ENCODE data around the gene HORMAD2. TPM values are rescaled to one million over a fixed set of nuclear protein-coding genes. Genes with fewer than 3 reads are reported as not detected.
A peak's percentile ranks its signal among the peaks of the same experiment; 100 is the strongest.

The HORMAD2 gene
- total RNA-seq, 1 donor from 2014 or later = not detected

- H3K9me3 Mint-ChIP-seq = no peaks in the 10 kb centered on the region
- TF ChIP-seq EZH2phosphoT487 (IDR thresholded peaks at IDR 0.05) (no peak), EZH2 (IDR thresholded peaks at IDR 0.05) (no peak)
- TF ChIP-seq, protein P1, sequence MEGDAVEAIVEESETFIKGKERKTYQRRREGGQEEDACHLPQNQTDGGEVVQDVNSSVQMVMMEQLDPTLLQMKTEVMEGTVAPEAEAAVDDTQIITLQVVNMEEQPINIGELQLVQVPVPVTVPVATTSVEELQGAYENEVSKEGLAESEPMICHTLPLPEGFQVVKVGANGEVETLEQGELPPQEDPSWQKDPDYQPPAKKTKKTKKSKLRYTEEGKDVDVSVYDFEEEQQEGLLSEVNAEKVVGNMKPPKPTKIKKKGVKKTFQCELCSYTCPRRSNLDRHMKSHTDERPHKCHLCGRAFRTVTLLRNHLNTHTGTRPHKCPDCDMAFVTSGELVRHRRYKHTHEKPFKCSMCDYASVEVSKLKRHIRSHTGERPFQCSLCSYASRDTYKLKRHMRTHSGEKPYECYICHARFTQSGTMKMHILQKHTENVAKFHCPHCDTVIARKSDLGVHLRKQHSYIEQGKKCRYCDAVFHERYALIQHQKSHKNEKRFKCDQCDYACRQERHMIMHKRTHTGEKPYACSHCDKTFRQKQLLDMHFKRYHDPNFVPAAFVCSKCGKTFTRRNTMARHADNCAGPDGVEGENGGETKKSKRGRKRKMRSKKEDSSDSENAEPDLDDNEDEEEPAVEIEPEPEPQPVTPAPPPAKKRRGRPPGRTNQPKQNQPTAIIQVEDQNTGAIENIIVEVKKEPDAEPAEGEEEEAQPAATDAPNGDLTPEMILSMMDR (IDR thresholded peaks at IDR 0.05) = no peak
- no peak overlapping the region for H2AFZ ChIP-seq (replicated peaks)
- no peak for DNase-seq (ENCODE audit: low spot score)
- H3K4me1 ChIP-seq = no peaks in the 10 kb centered on the region
- H3K4me3 ChIP-seq = no peak overlapping the region
- H3K27ac Mint-ChIP-seq = no peak overlapping the region
- H3K36me3 Mint-ChIP-seq = no peaks in the 10 kb centered on the region
- H3K9me3 ChIP-seq (ENCODE audit: low read depth) = no peaks in the 10 kb centered on the region
- H3K36me3 ChIP-seq = no peaks in the 10 kb centered on the region
- no peaks in the 10 kb centered on the region for H3F3A ChIP-seq (ENCODE audit: low read depth)
- H3K4me3 Mint-ChIP-seq = no peak overlapping the region
- H4K20me1 ChIP-seq (ENCODE audit: low read depth) = no peaks in the 10 kb centered on the region
- H3K27me3 ChIP-seq = no peaks in the 10 kb centered on the region
- H3K79me2 ChIP-seq (ENCODE audit: low read depth) = no peaks in the 10 kb centered on the region
- no peaks in the 10 kb centered on the region for H3K27me3 Mint-ChIP-seq (ENCODE audit: insufficient read depth, low read depth)
- H3K4me1 Mint-ChIP-seq = no peaks in the 10 kb centered on the region
- H3K27ac ChIP-seq = no peak overlapping the region
- no peak overlapping the region for H3K9ac ChIP-seq
- no peak overlapping the region for H3K4me2 ChIP-seq
Measured at GRCh38 chr22:30128511-30128910, 48.2 kb downstream of the HORMAD2 start.

GRCh38 chr22:30129636-30130035 is 49.4 kb downstream of the HORMAD2 start:
- no peak overlapping the region for H3K4me3 Mint-ChIP-seq
- no peaks in the 10 kb centered on the region for H3K9me3 Mint-ChIP-seq
- Histone ChIP-seq H2AFZ (replicated peaks) (no peak overlapping the region), H3K9me3 (ENCODE audit: low read depth) (no peaks in the 10 kb centered on the region), H3K4me3 (no peak overlapping the region), H3K9ac (no peak overlapping the region), H3K4me2 (no peak overlapping the region), H3F3A (ENCODE audit: low read depth) (no peaks in the 10 kb centered on the region), H3K27me3 (no peaks in the 10 kb centered on the region), H4K20me1 (ENCODE audit: low read depth) (no peaks in the 10 kb centered on the region), H3K27ac (no peak overlapping the region), H3K79me2 (ENCODE audit: low read depth) (no peaks in the 10 kb centered on the region), H3K4me1 (no peaks in the 10 kb centered on the region), H3K36me3 (no peaks in the 10 kb centered on the region)
- H3K27me3 Mint-ChIP-seq (ENCODE audit: insufficient read depth, low read depth) = no peaks in the 10 kb centered on the region
- DNase-seq (ENCODE audit: low spot score) = no peak
- TF ChIP-seq EZH2 (IDR thresholded peaks at IDR 0.05) = no peak
- no peak for TF ChIP-seq EZH2phosphoT487 (IDR thresholded peaks at IDR 0.05)
- TF ChIP-seq, protein P1 (IDR thresholded peaks at IDR 0.05) = no peak
- no peaks in the 10 kb centered on the region for H3K4me1 Mint-ChIP-seq
- no peak overlapping the region for H3K27ac Mint-ChIP-seq
- no peaks in the 10 kb centered on the region for H3K36me3 Mint-ChIP-seq

DNA sequence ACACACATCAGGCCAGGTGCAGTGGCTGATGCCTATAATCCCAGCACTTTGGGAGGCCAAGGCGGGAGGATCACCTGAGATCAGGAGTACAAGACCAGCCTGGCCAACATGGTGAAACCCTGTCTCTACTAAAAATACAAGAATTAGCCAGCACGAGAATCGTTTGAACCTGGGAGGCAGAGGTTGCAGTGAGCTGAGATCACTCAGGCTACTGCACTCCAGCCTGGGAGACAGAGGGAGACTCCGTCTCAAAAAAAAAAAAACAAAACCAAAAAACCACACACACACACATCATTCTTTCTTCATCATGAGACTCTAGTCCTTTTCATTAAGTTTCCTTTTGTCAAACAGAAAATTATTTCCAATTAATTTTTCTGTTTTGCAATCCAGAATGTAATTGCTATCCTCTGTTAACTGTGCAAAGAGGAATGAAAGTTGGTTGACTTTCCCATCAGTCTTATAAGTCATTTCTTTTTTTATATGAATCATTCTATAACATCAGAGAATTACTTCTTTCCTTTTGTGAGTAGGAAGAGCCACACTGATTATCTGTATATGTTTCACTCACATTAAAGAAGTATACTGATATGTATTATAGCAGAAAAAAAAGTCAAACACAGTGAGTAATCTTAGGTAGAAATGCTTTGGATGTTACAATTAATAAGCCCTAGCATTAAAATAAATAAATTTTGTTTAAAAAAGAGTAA is 52.2 kb downstream of the HORMAD2 start:
- H3K4me2 ChIP-seq = no peak overlapping the region
- H3K4me1 ChIP-seq = no peaks in the 10 kb centered on the region
- no peaks in the 10 kb centered on the region for H3K9me3 Mint-ChIP-seq
- no peak overlapping the region for H3K4me3 ChIP-seq
- H3K27me3 ChIP-seq = no peaks in the 10 kb centered on the region
- H3K79me2 ChIP-seq (ENCODE audit: low read depth) = no peaks in the 10 kb centered on the region
- H3K4me3 Mint-ChIP-seq = no peak overlapping the region
- no peaks in the 10 kb centered on the region for H3K36me3 Mint-ChIP-seq
- no peak overlapping the region for H3K27ac Mint-ChIP-seq
- no peak overlapping the region for H3K27ac ChIP-seq
- no peaks in the 10 kb centered on the region for H3K4me1 Mint-ChIP-seq
- TF ChIP-seq EZH2 (IDR thresholded peaks at IDR 0.05) = no peak
- TF ChIP-seq, protein P1 (IDR thresholded peaks at IDR 0.05) = no peak
- no peak for TF ChIP-seq EZH2phosphoT487 (IDR thresholded peaks at IDR 0.05)
- H3K27me3 Mint-ChIP-seq (ENCODE audit: insufficient read depth, low read depth) = no peaks in the 10 kb centered on the region
- H2AFZ ChIP-seq (replicated peaks) = peak overlapping the region; percentile 51
- H3K9ac ChIP-seq = no peak overlapping the region
- no peaks in the 10 kb centered on the region for H3F3A ChIP-seq (ENCODE audit: low read depth)
- no peaks in the 10 kb centered on the region for H3K9me3 ChIP-seq (ENCODE audit: low read depth)
- H4K20me1 ChIP-seq (ENCODE audit: low read depth) = no peaks in the 10 kb centered on the region
- no peaks in the 10 kb centered on the region for H3K36me3 ChIP-seq
- no peak for DNase-seq (ENCODE audit: low spot score)
